NCI-H2081 (cell line): Measurements from ENCODE around the gene PPP1R3G.
"Not testable (repeated sequence)": the region's sequence is repeated elsewhere in the genome, so short reads cannot be mapped to it uniquely, and the experiment has no call there.

Source experiments
- DNase-seq, 2 experiments: peaks; one replicate each; lab custom pipeline; 2025; lab: John Stamatoyannopoulos, UW

PPP1R3G gene

DNA sequence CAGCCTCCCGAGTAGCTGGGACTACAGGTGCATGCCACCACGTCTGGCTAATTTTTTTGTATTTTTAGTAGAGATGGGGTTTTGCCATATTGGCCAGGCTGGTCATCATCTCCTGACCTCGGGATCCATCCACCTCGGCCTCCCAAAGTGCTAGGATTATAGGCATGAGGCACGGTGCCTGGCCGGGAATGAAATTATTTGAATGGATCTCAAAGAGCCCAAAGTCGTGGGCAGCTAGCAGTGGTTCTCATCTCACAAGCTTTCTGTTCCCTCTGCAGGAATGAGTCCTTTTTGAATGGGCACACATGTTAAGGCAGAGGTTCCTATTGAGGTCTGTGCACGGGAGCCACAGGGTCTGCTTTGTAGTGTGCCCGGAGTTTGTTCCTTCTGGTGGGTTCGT, 34.9 kb downstream of the PPP1R3G start:
- no peak for DNase-seq

- not testable (repeated sequence) for DNase-seq
Observed at GRCh38 chr6:5120543-5120942, 35.4 kb downstream of the PPP1R3G start.

DNA sequence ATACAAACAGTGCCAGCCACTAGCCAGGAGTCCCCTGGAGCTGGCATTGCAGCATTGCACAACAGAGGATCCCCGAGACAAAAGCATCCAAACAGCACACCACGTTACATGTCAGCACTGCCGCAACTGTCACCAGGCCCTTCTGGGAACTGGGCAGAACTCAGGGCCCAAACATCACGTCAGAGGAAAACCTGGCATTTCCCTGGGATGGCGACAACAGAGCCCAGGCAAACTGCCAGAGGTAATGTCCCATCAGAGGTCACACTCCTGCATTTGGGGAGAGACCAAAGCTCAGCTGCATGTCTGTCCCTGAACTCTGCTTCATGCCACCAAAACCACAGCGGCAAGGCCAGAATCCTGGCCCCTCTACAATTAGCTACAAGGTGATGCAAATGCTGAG, 36.3 kb downstream of the PPP1R3G start:
- no peak for DNase-seq

DNA sequence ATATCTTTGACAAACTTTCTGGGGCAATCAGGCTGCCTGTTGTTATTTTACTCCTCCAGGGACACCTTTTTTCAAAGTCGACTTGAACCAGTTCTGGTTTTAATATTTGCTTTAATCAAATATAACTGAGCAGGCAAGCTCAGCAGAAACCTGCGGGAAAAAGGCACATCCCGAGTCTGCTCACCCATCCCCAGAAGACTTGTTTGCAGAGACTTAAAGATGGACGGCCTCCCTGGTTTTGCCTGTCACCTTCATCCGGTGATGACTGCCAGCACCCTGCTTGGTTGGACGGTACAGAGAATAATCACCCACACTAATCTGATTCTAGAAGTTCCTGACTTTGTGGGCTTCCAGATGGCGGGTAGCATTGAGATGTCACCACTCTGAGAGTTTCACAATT, 36.8 kb downstream of the PPP1R3G start:
- no peak for DNase-seq

- DNase-seq, result no peak
Observed at GRCh38 chr6:5122504-5123112, 37.5 kb downstream of the PPP1R3G start.

DNA sequence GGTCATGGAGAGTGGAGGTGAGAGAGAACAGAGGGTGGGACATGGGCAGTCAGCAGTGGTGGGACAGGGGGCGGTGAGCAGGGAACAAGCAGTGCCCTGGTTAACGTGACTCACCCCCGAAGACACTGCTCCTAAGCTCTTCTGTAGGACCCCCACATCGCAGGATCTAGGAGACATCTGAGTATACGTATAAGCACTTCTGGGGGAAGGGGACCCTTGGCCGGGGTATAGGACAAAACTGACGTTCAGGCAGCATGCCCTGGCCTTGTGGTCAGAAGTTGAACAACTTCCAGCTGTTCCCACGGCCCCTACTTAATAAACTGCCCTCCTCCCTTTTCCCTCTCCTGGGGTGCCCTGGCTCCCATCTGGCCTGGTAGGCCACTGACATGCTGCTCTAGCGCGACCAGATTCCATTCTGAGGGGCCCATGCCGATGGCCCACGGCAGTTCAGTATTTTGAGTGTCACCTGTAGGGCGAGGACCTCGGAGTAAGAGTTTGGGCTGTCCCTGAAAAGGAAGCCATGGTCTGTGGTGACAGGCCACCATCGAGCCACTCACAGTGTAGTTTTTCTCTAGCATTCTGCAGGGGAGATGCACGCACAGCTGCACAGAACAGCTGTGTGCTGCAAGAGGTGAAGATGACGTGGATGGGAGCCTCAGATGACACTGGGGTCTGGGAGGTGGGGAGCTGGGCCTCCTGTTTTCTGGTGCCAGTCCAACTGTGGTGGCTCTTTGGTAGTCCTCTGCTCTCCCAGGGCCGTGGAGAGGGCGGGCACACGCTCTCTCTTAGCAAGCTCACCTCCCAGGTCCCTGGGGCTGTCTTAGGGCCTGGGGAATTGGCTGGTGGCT, 38.4 kb downstream of the PPP1R3G start:
- DNase-seq, result no peak

DNA sequence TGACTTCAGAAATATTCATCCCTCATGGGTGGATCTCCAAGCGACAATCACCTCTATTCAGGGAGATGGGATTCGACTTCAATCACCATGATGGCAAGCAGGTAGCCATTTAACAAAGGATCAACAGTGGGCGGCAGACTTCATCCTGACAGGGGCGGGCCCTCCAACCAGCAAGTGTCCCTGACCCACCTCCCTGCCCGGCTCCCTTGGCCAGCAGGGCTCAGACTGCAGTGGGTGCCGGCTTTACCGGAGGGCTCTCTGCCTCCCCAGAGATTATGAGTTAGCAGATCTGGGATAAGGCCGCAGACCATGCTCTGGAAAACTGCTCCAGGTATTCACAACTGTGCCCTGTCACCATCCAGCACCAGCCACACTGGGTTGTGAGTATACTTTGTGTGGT, 39.4 kb downstream of the PPP1R3G start:
- DNase-seq, result no peak

- DNase-seq, result no peak
Observed at GRCh38 chr6:5125152-5126006, 40.2 kb downstream of the PPP1R3G start.

GRCh38 chr6:5126214-5126613, 41.1 kb downstream of the PPP1R3G start:
- no peak for DNase-seq

DNA sequence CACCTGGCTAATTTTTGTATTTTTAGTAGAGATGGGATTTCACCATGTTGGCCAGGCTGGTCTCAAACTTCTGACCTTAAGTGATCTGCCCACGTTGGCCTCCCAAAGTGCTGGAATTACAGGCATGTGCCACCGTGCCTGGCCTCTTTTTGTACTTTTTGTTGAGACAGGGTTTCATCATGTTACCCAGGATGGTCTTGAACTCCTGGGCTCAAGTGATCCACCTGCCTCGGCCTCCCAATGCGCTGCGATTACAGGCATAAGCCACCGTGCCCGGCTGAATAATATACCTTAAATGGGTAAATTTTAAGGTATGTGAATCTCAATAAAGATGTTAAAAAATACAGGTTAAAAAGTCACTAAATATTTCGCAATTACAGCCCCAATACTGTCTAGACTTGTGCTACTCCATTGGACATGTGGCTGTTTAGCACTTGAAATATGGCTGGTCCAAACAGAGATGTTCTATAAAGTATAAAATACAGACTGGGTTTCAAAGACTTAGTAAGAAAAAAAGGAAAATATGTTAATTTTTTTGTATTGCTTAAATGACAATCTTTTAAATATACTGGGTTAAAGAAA, 42.1 kb downstream of the PPP1R3G start:
- DNase-seq, result no peak

DNA sequence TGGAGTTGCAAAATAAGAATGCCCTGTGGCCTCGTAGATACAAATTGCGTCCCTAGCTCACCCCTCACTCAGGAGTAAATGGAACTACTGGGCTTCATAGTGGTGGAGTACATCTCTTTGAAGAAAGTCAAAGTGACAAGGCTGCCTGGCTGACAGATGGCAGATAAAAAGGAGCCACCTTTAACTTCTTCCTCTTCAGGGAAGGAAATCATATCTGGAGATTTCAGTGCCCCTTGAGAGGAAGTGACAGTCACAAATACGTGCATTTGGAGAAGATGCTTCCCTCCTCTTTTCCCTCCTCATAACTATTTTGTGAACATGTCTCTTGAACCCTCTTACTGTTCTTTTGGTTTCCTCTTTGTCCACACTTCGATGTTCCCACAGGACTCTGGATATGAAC, 43.2 kb downstream of the PPP1R3G start:
- no peak for DNase-seq

GRCh38 chr6:5130135-5130866, 45.2 kb downstream of the PPP1R3G start:
- DNase-seq, result no peak

DNA sequence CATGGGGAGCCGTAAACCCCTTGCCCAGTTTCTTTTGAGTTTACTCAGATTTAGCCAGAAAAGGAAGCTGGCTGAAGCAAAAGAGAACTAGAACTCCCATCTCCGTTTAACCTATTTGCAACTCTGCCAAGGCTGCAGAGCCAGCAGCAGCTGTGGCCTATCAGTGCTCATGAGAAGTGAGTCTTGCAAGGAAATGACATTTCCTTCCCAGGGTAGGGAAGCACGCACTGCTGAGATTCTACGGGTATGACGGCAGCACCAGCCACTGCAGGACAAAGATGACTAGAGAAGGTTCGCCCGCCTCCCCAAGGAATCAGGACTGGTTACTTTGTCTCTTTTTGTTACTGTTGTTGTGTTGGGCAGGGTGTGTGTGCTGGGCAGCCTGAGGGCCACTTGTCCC, 47.6 kb downstream of the PPP1R3G start:
- DNase-seq, result no peak

- DNase-seq, result no peak
Observed at GRCh38 chr6:5133943-5134342, 48.8 kb downstream of the PPP1R3G start.

GRCh38 chr6:5135788-5136376, 50.7 kb downstream of the PPP1R3G start:
- peak in 1 of 2 experiments; percentile 7 for DNase-seq

GRCh38 chr6:5136851-5137250, 51.7 kb downstream of the PPP1R3G start:
- no peak for DNase-seq
